KMS-11 (cell line): Measurements from ENCODE around the gene MED16.

ENCODE experiments used
- H2AFZ ChIP-seq: fragments of 200-600 bp; sonication (generic); 2 replicates; pipeline ENCODE4 v1.6.1; 2016; ENCODE audit warnings: antibody characterized with exemption, mixed run types, low read depth
- H3K27ac ChIP-seq: fragments of 200-600 bp; sonication (generic); 2 replicates; pipeline ENCODE4 v1.6.1; 2016; ENCODE audit warnings: mild to moderate bottlenecking, mixed run types
- H3K27me3 ChIP-seq: fragments of 200-600 bp; sonication (generic); 2 replicates; pipeline ENCODE4 v1.6.1; 2017; ENCODE audit warnings: mild to moderate bottlenecking, low read depth, mixed run types, moderate library complexity; ENCODE audit not compliant: insufficient read depth
- H3K36me3 ChIP-seq: fragments of 200-600 bp; sonication (generic); 2 replicates; pipeline ENCODE4 v1.6.1; 2017; ENCODE audit warnings: mild to moderate bottlenecking, mixed run types; ENCODE audit not compliant: insufficient read depth
- H3K4me1 ChIP-seq: fragments of 200-600 bp; sonication (generic); 2 replicates; pipeline ENCODE4 v1.6.1; 2016; ENCODE audit warnings: mild to moderate bottlenecking, low read depth, mixed run types; ENCODE audit not compliant: poor library complexity, severe bottlenecking
- H3K4me2 ChIP-seq: fragments of 200-600 bp; sonication (generic); 2 replicates; pipeline ENCODE4 v1.7.0; 2016; ENCODE audit warnings: mild to moderate bottlenecking, mixed run types
- H3K4me3 ChIP-seq: fragments of 200-600 bp; sonication (generic); IDR thresholded peaks from 2 replicates; pipeline ENCODE4 v1.6.1; 2017; ENCODE audit warnings: low read depth, low read length, mixed read lengths; ENCODE audit not compliant: insufficient read depth
- H3K79me2 ChIP-seq: fragments of 200-600 bp; sonication (generic); 2 replicates; pipeline ENCODE4 v1.6.1; 2016; ENCODE audit warnings: low read depth, mixed run types; ENCODE audit not compliant: insufficient read depth
- H3K9ac ChIP-seq: fragments of 200-600 bp; sonication (generic); 2 replicates; pipeline ENCODE4 v1.6.1; 2016; ENCODE audit warnings: mild to moderate bottlenecking, mixed run types
- H4K20me1 ChIP-seq: fragments of 200-600 bp; sonication (generic); 2 replicates; pipeline ENCODE4 v1.6.1; 2016; ENCODE audit warnings: mild to moderate bottlenecking, mixed run types; ENCODE audit not compliant: insufficient read depth
- TF ChIP-seq, protein P1 (sequence below): fragments of 200-600 bp; sonication (generic); conservative IDR thresholded peaks from 2 replicates; pipeline ENCODE4 v1.6.1; 2017; ENCODE audit warnings: low read depth, mild to moderate bottlenecking, antibody characterized with exemption, low read length, moderate library complexity, mixed read lengths

Gene MED16

DNA sequence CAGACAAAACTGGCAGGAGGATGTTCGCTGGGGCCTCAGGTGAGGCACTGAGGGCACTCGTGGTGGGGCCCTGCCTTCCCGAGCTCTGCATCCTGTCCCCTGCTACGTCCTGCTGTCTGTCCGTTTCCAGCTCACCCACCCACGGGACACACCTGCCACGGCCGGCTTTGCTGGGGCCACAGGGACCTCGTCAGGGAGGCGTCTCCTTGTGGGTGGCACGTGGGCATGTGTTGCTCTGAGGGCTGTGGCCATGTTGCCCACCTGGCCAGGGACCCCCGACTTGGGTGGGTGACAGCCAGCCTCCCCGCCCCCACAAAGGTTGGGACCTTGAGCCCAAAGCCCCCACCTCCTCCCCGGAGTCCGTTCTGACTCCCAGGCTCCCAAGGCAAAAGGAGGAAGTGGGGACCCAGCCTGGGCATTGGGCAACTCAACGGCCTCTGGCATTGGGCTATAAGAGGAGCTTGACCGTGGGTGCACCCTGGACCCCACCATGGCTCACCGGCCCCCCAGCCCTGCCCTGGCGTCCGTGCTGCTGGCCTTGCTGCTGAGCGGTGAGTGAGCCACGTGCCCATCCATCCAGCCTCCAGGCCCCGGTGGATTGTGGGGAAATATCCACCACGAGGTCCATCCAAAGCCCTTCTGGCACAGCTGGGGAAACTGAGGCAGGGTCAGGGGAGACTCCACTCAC is 52.3 kb downstream of the MED16 start, which contains the start of gene PRTN3:
TSS of gene PRTN3 (plus strand) at position 481 of the 688 bp plus-strand sequence. CDS start at position 491, 10 bp downstream.
- Histone ChIP-seq H3K4me2 (no peak within 1 kb of the TSS), H3K36me3 (no peaks in the 10 kb centered on the region), H3K79me2 (no peaks in the 10 kb centered on the region), H3K4me1 (peaks cover 27% of the 10 kb centered on the region), H3K27ac (no peak within 1 kb of the TSS), H3K9ac (no peak within 1 kb of the TSS), H3K27me3 (peaks cover 14% of the 10 kb centered on the region; the same call in 1 of the 2 replicates), H2AFZ (no peak within 1 kb of the TSS), H4K20me1 (no peaks in the 10 kb centered on the region), H3K4me3 (no peak within 1 kb of the TSS)
- TF ChIP-seq, protein P1, sequence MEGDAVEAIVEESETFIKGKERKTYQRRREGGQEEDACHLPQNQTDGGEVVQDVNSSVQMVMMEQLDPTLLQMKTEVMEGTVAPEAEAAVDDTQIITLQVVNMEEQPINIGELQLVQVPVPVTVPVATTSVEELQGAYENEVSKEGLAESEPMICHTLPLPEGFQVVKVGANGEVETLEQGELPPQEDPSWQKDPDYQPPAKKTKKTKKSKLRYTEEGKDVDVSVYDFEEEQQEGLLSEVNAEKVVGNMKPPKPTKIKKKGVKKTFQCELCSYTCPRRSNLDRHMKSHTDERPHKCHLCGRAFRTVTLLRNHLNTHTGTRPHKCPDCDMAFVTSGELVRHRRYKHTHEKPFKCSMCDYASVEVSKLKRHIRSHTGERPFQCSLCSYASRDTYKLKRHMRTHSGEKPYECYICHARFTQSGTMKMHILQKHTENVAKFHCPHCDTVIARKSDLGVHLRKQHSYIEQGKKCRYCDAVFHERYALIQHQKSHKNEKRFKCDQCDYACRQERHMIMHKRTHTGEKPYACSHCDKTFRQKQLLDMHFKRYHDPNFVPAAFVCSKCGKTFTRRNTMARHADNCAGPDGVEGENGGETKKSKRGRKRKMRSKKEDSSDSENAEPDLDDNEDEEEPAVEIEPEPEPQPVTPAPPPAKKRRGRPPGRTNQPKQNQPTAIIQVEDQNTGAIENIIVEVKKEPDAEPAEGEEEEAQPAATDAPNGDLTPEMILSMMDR: no peak

- Histone ChIP-seq H2AFZ (no peak overlapping the region), H3K27me3 (peaks cover 35% of the 10 kb centered on the region; the same call in 1 of the 2 replicates), H3K36me3 (no peaks in the 10 kb centered on the region), H3K9ac (no peak overlapping the region), H3K79me2 (no peaks in the 10 kb centered on the region), H3K4me1 (no peaks in the 10 kb centered on the region), H3K27ac (no peak overlapping the region), H3K4me2 (no peak overlapping the region), H4K20me1 (no peaks in the 10 kb centered on the region), H3K4me3 (no peak overlapping the region)
- TF ChIP-seq, protein P1: no peak
Observed at GRCh38 chr19:835210-835810, 57.7 kb downstream of the MED16 start.

GRCh38 chr19:834216-834615 is 58.8 kb downstream of the MED16 start:
- no peak overlapping the region for H3K4me2 ChIP-seq
- no peak overlapping the region for H2AFZ ChIP-seq
- no peak overlapping the region for H3K4me3 ChIP-seq
- no peaks in the 10 kb centered on the region for H3K4me1 ChIP-seq
- H3K27ac ChIP-seq: no peak overlapping the region
- peaks cover 43% of the 10 kb centered on the region; the same call in 1 of the 2 replicates for H3K27me3 ChIP-seq
- H3K9ac ChIP-seq: no peak overlapping the region
- no peaks in the 10 kb centered on the region for H4K20me1 ChIP-seq
- no peaks in the 10 kb centered on the region for H3K79me2 ChIP-seq
- TF ChIP-seq, protein P1: no peak
- no peaks in the 10 kb centered on the region for H3K36me3 ChIP-seq

GRCh38 chr19:831407-832369 is 61.3 kb downstream of the MED16 start:
- no peak overlapping the region for H3K27ac ChIP-seq
- no peaks in the 10 kb centered on the region for H3K79me2 ChIP-seq
- no peaks in the 10 kb centered on the region for H3K4me1 ChIP-seq
- H3K9ac ChIP-seq: no peak overlapping the region
- H3K4me2 ChIP-seq: no peak overlapping the region
- H2AFZ ChIP-seq: no peak overlapping the region
- peaks cover 33% of the 10 kb centered on the region; the same call in 1 of the 2 replicates for H3K27me3 ChIP-seq
- H3K36me3 ChIP-seq: no peaks in the 10 kb centered on the region
- H3K4me3 ChIP-seq: no peak overlapping the region
- TF ChIP-seq, protein P1: no peak
- H4K20me1 ChIP-seq: no peaks in the 10 kb centered on the region
